ENCODE data around the gene TMEM143. TPM values are rescaled to one million over a fixed set of nuclear protein-coding genes. Genes with fewer than 3 reads are reported as not detected.

Gene TMEM143
- total RNA-seq, 1 experiment from 2014 or later = 15.2 TPM

GRCh38 chr19:48330012-48330681 is 33.6 kb downstream of the TMEM143 start:
- H3K4ac ChIP-seq (ENCODE audit: low read depth, low read length) = no peak overlapping the region
- Mint-ChIP-seq H3K27me3 (ENCODE audit: low read depth) (peaks cover 20% of the 10 kb centered on the region), H3K4me1 (peaks cover 42 to 48% of the 10 kb centered on the region in 2 experiments), H3K36me3 (ENCODE audit: insufficient read depth in 1 of 3, low read depth in 3 of 3) (peaks cover 3 to 5% (median 4%) of the 10 kb centered on the region in 3 experiments; a peak in 5 of 7 replicates), H3K4me3 (peak overlapping the region; percentile 84 to 90), H3K27ac (peak overlapping the region; percentile 40 to 92 (median 91); a peak in 6 of 7 replicates), H3K9me3 (peaks cover 3 to 4% of the 10 kb centered on the region in 2 experiments; a peak in 3 of 5 replicates)
- no peak overlapping the region for H2BK5ac ChIP-seq (ENCODE audit: insufficient read length, low read length)
- H3K18ac ChIP-seq (ENCODE audit: insufficient read length, low read depth, low read length) = peak overlapping the region; percentile 54
- H4K20me1 ChIP-seq (ENCODE audit: control insufficient read depth, insufficient read depth, insufficient read length) = no peaks in the 10 kb centered on the region
- no peak overlapping the region for H3K27ac ChIP-seq (ENCODE audit: insufficient read length, low read depth, low read length)
- no peak overlapping the region for H4K8ac ChIP-seq (replicated peaks; ENCODE audit: insufficient read length, low read depth, low read length)
- no peak overlapping the region for H4K5ac ChIP-seq (ENCODE audit: insufficient read length, low read depth, low read length)
- H2BK15ac ChIP-seq (ENCODE audit: low read depth, low read length) = no peak overlapping the region
- peak; percentile 92 for DNase-seq
- no peak overlapping the region for H4K91ac ChIP-seq (ENCODE audit: insufficient read length, low read depth, low read length)
- H3T11ph ChIP-seq (ENCODE audit: low read length) = no peak overlapping the region
- H3K23me2 ChIP-seq (ENCODE audit: insufficient read length, low read depth, low read length, poor library complexity, severe bottlenecking) = peaks cover 22% of the 10 kb centered on the region
- H3K9me3 ChIP-seq (ENCODE audit: control insufficient read depth, low read depth, low read length) = no peaks in the 10 kb centered on the region
- peak; percentile 30; the same call in 1 of the 3 replicates for TF ChIP-seq CTCF (conservative IDR thresholded peaks at IDR 0.05)
- H3K4me2 ChIP-seq (ENCODE audit: insufficient read depth, insufficient read length, low read length) = peak overlapping the region; percentile 56
- H2AFZ ChIP-seq (ENCODE audit: low read length) = no peak overlapping the region
- WGBS (ENCODE audit: extremely low coverage, insufficient read length, low lambda C conversion rate) = no CpG with 5 or more reads among the region's 41 CpGs
- H3K14ac ChIP-seq (ENCODE audit: insufficient read depth, low read length) = no peak overlapping the region
- no peak overlapping the region for H2BK20ac ChIP-seq (ENCODE audit: low read depth, low read length, poor library complexity, severe bottlenecking)
- no peak overlapping the region for H2AK5ac ChIP-seq (ENCODE audit: insufficient read length, low read length)
- no peak overlapping the region for H3K56ac ChIP-seq (ENCODE audit: insufficient read length, low read depth, low read length)
- no peak overlapping the region for H2BK120ac ChIP-seq (ENCODE audit: low read depth, low read length, poor library complexity, severe bottlenecking)
- peaks cover 3% of the 10 kb centered on the region; the same call in 1 of the 2 replicates for H3K4me1 ChIP-seq (ENCODE audit: insufficient read depth, low read length)
- no peaks in the 10 kb centered on the region for H3K79me1 ChIP-seq (ENCODE audit: insufficient read depth, low read depth, low read length, poor library complexity, severe bottlenecking)
- no peaks in the 10 kb centered on the region for H3K27me3 ChIP-seq (ENCODE audit: insufficient read depth, low read length)
- no peak overlapping the region for H3K9ac ChIP-seq (ENCODE audit: extremely low read depth, insufficient read length, low read length)
- no peak overlapping the region for H2BK12ac ChIP-seq (ENCODE audit: insufficient read length, low read depth, low read length)
- no peak overlapping the region for H3K23ac ChIP-seq (ENCODE audit: insufficient read length, low read depth, low read length)
- H3K79me2 ChIP-seq (ENCODE audit: insufficient read depth, low read length) = no peaks in the 10 kb centered on the region
